CD4-positive, alpha-beta T cell treated with Interferon alpha-2 for 1 hour (primary cell): ENCODE results near the gene CERK.
A peak's percentile ranks its signal among the peaks of the same experiment; 100 is the strongest.

Experiments
- DNase-seq, 2 donors: peaks; one replicate each; pipeline ENCODE4 v3.0.0-alpha.2; 2020 to 2022

Gene CERK

GRCh38 chr22:46675479-46675878, 62.6 kb downstream of the CERK start:
- DNase-seq = no peak

DNA sequence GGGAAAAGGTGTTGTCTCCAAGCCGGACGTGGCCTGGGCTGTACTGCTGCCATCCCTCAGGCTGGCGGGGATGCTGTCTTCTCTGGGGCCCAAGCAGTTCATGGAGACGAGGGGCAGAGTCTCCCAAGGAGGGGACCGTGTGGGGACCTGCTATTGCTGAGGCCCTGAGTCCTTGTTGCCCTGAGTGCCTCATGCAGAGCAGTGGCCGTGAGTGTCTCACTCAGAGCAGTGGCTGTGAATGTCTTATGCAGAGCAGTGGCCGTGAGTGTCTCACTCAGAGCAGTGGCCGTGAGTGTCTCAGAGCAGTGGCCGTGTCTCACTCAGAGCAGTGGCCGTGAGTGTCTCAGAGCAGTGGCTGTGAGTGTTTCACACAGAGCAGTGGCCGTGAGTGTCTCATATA, 63.1 kb downstream of the CERK start:
- DNase-seq = no peak

- DNase-seq = peak; percentile 73 to 84
Observed at GRCh38 chr22:46674367-46674781, 63.7 kb downstream of the CERK start.

DNA sequence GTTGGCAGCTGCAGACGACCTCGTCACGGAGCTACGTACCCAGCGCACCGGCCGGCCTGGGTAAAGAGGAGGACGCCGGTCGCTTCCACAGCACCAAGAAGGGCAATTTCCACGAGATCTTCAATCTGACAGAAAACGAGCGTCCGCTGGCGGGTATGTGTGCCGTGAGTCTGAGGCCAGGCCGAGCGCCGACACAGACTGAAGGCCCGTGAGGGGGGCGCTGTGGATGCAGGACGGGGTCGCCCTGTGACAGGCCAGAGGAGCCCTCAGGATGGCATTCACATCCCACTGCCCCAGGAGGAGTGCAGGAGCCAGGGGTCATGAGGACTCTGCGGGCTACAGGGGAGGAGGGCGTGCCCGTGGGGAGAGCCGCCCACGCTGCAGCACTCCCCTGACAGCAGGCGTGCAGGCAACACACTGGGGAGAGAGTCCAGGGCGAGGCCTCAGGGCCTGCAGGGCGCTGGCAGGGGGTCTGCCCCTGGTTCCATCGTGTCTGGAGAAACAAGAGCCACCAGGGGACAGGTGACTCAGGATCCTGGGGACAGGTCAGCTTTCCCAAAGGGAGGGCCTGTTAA, 64.3 kb downstream of the CERK start:
- DNase-seq = peak in 1 of 2 donors; percentile 21

- DNase-seq = no peak
Observed at GRCh38 chr22:46673205-46673604, 64.8 kb downstream of the CERK start.

GRCh38 chr22:46672731-46673130, 65.3 kb downstream of the CERK start:
- DNase-seq = no peak

DNA sequence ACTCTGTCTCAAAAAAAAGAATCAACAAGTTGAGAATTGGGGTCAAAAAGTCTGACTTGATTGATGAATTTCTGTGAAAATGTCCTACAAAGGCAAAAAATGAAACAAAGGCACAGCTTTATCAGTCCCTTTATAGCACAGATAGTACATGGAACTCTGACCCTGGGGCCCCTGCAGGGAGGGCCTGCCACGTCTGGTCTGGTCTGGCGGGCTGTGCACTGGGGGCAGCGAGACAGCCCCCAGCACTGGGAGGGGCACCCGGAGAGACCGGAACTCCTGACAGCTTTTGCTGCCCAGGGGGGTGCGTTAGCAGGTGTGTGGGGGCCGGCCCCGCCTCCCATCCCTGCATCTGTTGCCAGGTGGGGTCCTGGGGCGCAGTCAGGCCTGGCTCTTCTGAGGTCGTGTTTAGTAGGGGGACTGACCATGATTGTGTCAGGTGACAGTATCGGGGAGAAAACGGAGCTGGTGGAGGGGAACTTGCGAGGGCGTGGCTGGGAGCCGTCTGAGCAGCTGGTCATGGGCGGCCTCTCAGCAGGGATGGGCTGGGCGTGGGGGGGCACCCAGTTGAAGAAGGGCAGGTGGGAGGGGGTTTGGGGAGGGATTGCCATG, 66.1 kb downstream of the CERK start:
- DNase-seq = no peak

GRCh38 chr22:46669201-46669600, 68.9 kb downstream of the CERK start:
- DNase-seq = no peak

DNA sequence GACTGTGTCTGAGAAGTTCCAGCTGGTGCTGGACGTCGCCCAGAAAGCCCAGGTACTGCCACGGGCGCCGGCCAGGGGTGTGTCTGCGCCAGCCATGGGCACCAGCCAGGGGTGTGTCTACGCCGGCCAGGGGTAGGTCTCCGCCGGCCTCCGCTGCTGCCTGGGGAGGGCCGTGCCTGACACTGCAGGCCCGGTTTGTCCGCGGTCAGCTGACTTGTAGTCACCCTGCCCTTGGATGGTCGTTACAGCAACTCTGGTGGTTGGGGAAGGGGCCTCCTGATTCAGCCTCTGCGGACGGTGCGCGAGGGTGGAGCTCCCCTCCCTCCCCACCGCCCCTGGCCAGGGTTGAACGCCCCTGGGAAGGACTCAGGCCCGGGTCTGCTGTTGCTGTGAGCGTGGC, 69.9 kb downstream of the CERK start:
- no peak for DNase-seq

- no peak for DNase-seq
Observed at GRCh38 chr22:46667245-46667623, 70.8 kb downstream of the CERK start.

- DNase-seq = no peak
Observed at GRCh38 chr22:46666577-46667244, 71.3 kb downstream of the CERK start.

DNA sequence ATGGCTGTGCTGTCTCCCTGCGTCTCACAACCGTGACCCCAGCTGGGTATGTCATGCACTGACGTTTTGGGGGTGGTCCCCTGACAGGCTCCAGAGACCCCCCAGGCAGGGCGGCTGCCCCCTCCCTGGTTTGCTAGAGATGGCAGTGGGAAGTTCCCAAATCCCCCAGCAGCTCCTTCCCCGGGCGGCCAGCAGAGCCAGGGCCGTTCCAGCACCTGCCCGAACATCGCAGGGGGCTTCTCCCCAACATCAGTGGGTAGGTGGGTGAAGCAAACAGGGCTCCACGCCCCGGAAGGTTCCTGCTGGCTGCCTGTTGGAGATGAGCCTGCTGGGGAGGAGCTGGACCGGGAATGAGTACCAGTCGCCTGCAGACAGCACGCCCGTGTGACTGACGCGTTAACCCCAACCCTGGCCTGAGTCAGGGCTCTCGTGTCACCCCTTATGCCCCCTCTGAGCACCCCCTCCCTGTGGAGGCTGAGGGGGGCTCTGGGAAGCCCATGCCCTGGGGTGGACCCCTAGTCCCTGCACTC, 72.2 kb downstream of the CERK start:
- DNase-seq = no peak

DNA sequence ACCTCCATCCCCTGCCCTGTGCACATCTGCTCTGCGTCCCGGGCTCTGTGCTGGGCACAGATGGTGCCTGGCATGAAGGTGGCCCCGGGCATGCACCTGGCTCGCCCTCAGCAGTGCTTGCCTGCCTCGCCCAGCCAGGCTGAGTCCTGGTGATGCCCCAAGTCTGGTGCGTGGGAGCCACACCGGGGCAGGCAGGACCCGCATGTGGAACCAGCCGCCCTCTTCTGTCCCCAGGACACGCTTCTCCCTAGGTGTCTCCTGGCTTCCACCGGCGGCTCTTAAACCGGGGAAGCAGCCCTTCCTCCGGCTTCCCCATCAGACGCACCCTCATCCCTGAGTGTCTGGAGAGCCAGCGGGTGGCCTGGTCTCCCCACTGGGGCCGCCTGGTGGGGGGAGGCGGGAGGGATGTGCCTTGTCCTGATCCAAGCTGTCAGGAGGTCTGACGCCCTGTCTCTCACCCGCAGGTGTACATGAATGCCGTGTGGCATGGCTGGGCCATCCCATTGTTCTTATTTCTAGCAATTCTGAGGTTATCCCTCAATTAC, 72.8 kb downstream of the CERK start:
- DNase-seq = no peak

GRCh38 chr22:46664301-46664855, 73.7 kb downstream of the CERK start:
- DNase-seq = no peak

- DNase-seq = no peak
Observed at GRCh38 chr22:46663436-46664100, 74.5 kb downstream of the CERK start.

DNA sequence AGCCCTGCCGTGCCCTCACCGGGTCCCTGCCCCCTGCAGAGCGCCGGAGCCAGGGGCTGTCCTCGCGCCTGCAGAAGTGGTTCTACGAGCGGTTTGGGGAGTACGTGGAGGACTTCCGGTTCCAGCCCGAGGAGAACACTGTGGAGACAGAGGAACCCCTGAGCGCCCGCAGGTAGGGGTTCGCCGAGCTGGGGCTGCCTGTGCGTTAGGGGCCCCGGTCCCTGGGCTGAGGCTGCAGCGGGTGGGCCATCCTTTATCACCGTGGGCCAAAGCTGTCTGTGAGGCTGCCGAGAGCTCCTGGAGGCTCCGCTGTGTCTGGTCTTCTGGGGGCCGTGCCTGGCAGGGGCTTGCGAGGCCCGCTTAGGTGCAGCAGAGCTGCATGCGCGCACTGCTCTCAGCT, 75.1 kb downstream of the CERK start:
- no peak for DNase-seq

DNA sequence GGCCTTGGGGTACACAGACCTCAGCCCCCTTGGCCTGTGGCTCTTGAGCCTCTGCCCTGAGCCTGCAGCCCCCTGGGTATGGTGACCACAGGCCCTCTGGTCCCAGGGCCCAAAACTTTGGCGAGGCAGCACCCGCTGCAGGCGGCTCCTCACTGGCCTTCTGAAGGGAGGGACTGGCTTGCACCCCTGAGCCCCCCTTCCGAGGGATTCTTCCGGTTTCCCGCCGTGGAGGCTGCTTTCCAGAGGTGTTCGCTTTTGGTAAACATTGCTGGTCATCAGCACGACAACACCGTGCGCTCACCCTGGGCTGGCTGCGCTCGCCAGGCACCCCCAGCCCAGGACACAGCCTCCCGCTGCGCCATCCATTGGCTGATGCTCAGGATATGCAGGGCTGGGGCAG, 75.8 kb downstream of the CERK start:
- no peak for DNase-seq

GRCh38 chr22:46661221-46661851, 76.7 kb downstream of the CERK start:
- peak; percentile 22 to 67 for DNase-seq

DNA sequence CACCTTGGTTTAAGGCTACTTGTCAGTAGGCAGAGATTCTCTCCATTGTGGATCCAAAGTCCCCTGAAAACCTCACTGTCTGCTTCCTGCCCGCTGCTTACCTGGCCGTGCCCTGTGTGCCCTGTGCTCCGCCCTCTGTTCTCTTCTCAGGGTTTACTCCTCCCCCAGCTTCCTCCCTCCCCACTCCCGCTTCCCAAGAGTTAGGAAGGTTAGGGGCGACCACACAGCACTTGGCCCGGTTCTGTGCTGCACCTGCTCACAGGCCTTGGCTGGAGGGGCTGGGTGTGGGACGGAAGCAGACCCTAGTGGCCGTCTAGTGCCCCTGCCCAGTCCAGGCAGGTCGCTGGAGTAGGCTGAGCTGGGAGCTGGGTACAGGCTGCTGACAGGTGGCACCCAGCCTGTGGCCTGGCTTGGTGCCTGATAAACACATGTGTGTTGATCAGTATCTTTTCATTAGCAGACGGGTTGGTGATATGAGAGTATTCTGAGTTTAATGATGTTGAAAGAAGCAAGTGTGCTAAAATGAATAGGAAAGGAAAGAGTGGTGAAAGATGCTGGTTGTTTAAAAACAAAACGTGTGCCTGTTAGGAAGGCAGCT, 77.3 kb downstream of the CERK start:
- DNase-seq = peak in 1 of 2 donors; percentile 40

- no peak for DNase-seq
Observed at GRCh38 chr22:46659791-46660186, 78.3 kb downstream of the CERK start.

GRCh38 chr22:46659059-46659790, 78.8 kb downstream of the CERK start:
- no peak for DNase-seq
